Right lobe of liver (tissue), 4 donors: ENCODE data around the gene LRRC7.

Source experiments
- CTCF ChIP-seq, 4 donors: fragments of 200-600 bp in 3 of 4; fragments of 450-650 bp in 1 of 4; IDR thresholded peaks; one replicate each; pipeline versions ENCODE4 v1.5.1 to v1.8.0; 2016 to 2022; ENCODE audit warnings: antibody characterized with exemption in 4 of 4, mild to moderate bottlenecking in 2 of 4
- POLR2A ChIP-seq: fragments of 450-650 bp; IDR thresholded peaks from one replicate; pipeline ENCODE4 v1.6.1; 2017; ENCODE audit warnings: antibody characterized with exemption, mild to moderate bottlenecking
- donor health status: DM: no; HTN: no; CAD: no.
- donor health status: DM: no; HTN: no; CAD: no.
- donor health status: DM: no; HTN: yes; CAD: no.

- TF ChIP-seq CTCF (IDR thresholded peaks at IDR 0.05) (no peak), POLR2A (no peak)
Observed at GRCh38 chr1:69673321-69673720, 105.6 kb downstream of the LRRC7 start.
